Measurements from ENCODE around the gene PRR36. TPM values are rescaled to one million over a fixed set of nuclear protein-coding genes. Genes with fewer than 3 reads are reported as not detected.

Gene PRR36
- total and polyA plus RNA-seq, 7 donors = under 0.01 to 0.23 TPM; not detected in 5

GRCh38 chr19:7866399-7867091 is 7.6 kb downstream of the PRR36 start:
- Histone ChIP-seq H3K36me3 (no peaks in the 10 kb centered on the region), H3K27me3 (peaks cover 23 to 70% (median 50%) of the 10 kb centered on the region in 3 donors), H3K4me1 (peaks cover 0 to 43% (median 37%) of the 10 kb centered on the region in 4 donors), H3K9me3 (no peaks in the 10 kb centered on the region), H3K27ac (no peak overlapping the region), H3K4me3 (no peak overlapping the region)
- intact Hi-C loops (cut with DNase I) = loop anchor here (5.0 kb wide), 1 partner anchor 36 kb away; the partner anchor contains the start of gene MAP2K7
- no peak for DNase-seq
- no peak for TF ChIP-seq CTCF (IDR thresholded peaks at IDR 0.05)
- no peak for TF ChIP-seq EP300 (IDR thresholded peaks at IDR 0.05)
- TF ChIP-seq POLR2A (IDR thresholded peaks at IDR 0.05) = no peak
- TF ChIP-seq POLR2AphosphoS5 (IDR thresholded peaks at IDR 0.05) = no peak
- 67 to 78% methylated on average over 12 of the region's 12 CpGs for WGBS, 2 donors

GRCh38 chr19:7865262-7865911 is 8.8 kb downstream of the PRR36 start:
- DNase-seq = no peak
- intact Hi-C loops (cut with DNase I) = loop anchor here (5.0 kb wide), 1 partner anchor 37 kb away; the partner anchor contains the start of gene MAP2K7
- no peak overlapping the region for H3K27ac ChIP-seq
- H3K27me3 ChIP-seq = peaks cover 26 to 82% (median 59%) of the 10 kb centered on the region in 3 donors
- H3K4me3 ChIP-seq = no peak overlapping the region
- 15 to 41% methylated on average over 10 of the region's 10 CpGs for WGBS, 2 donors
- no peaks in the 10 kb centered on the region for H3K9me3 ChIP-seq
- peaks cover 0 to 2% (median 0%) of the 10 kb centered on the region in 4 donors for H3K36me3 ChIP-seq
- H3K4me1 ChIP-seq = peaks cover 0 to 39% (median 35%) of the 10 kb centered on the region in 4 donors
- no peak for TF ChIP-seq POLR2A (IDR thresholded peaks at IDR 0.05)
- TF ChIP-seq CTCF (IDR thresholded peaks at IDR 0.05) = no peak
- TF ChIP-seq EP300 (IDR thresholded peaks at IDR 0.05) = no peak
- TF ChIP-seq POLR2AphosphoS5 (IDR thresholded peaks at IDR 0.05) = no peak

- H3K27me3 ChIP-seq = peaks cover 26 to 89% (median 66%) of the 10 kb centered on the region in 3 donors
- peaks cover 0 to 36% (median 30%) of the 10 kb centered on the region in 4 donors for H3K4me1 ChIP-seq
- no peak for DNase-seq
- no peak overlapping the region for H3K4me3 ChIP-seq
- H3K9me3 ChIP-seq = no peaks in the 10 kb centered on the region
- H3K27ac ChIP-seq = no peak overlapping the region
- TF ChIP-seq CTCF (IDR thresholded peaks at IDR 0.05) (no peak), EP300 (IDR thresholded peaks at IDR 0.05) (no peak), POLR2A (IDR thresholded peaks at IDR 0.05) (no peak), POLR2AphosphoS5 (IDR thresholded peaks at IDR 0.05) (no peak)
- WGBS, 2 donors = 34 to 55% methylated on average over 18 of the region's 18 CpGs
- intact Hi-C loops (cut with DNase I) = loop anchor here (5.0 kb wide), 1 partner anchor 38 kb away; the partner anchor contains the start of gene MAP2K7
- H3K36me3 ChIP-seq = peaks cover 0 to 9% (median 0%) of the 10 kb centered on the region in 4 donors
These were observed 9.5 kb downstream of the PRR36 start for GRCh38 chr19:7864690-7865074.

DNA sequence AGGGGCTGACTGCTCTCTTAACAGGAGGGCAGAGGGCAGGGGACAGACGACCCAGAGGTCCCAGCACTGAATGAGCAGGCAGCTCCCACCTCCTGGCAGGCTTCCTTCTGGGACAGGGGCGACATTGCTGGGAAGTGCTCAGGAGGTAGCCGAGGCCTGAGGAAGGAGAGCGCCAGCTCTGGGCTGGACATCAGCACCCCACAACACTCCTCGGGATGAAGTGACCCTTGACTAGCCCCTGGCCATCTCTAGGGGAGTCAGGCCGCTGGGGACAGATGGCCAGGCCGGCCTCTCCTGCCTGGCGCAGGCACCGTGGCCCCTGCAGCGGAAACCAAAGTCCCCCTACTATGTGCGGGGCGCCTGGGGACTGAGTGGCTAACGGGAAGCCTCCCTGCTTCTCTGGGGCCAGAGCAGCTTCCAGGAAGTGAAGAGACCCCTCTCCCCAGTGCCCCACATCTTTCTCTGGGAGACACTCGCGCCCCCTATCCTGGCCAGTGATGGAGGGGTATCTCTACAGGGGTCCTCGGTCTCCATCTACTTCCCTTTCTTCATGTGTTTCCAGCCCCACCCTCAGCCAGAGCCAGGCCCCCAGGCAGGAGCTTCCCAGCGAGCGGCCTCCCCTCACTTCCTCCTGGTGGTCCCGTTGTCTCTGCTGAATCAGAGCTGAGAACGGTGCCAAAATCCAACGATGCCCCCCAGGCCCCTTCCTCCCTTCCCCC is 10.1 kb downstream of the PRR36 start:
- 70% methylated on average over 21 of the region's 21 CpGs for WGBS, 2 donors
- TF ChIP-seq CTCF (IDR thresholded peaks at IDR 0.05) = no peak
- TF ChIP-seq EP300 (IDR thresholded peaks at IDR 0.05) = no peak
- TF ChIP-seq POLR2A (IDR thresholded peaks at IDR 0.05) = no peak
- no peak for TF ChIP-seq POLR2AphosphoS5 (IDR thresholded peaks at IDR 0.05)
- Histone ChIP-seq H3K4me1 (peaks cover 0 to 30% (median 25%) of the 10 kb centered on the region in 4 donors), H3K27me3 (peaks cover 26 to 95% (median 72%) of the 10 kb centered on the region in 3 donors), H3K9me3 (no peaks in the 10 kb centered on the region), H3K27ac (no peak overlapping the region), H3K36me3 (peaks cover 0 to 15% (median 0%) of the 10 kb centered on the region in 4 donors), H3K4me3 (no peak overlapping the region)
- intact Hi-C loops (cut with DNase I) = no loop called here
- no peak for DNase-seq

Measured in sigmoid colon (tissue), 7 donors.